ENCODE results near the gene POU6F2.
"Not testable (repeated sequence)": the region's sequence is repeated elsewhere in the genome, so short reads cannot be mapped to it uniquely, and the experiment has no call there.

The POU6F2 gene

DNA sequence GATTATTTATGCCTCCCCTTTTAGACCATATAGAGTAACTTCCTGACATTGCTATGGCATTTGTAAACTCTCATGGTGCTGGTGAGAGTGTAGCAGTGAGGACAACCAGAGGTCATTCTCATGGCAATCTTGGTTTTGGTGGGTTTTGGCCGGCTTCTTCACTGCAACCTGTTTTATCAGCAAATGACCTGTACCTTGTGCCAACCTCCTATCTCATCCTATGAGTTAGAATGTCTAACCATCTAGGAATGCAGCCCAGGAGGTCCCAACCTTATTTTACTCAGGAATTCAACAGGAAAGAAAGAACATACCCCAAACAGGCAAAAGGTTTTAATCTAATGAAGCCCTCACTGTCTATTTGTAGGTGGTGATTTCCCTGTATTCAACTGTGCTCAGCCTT, 383.1 kb downstream of the POU6F2 start:
- Histone ChIP-seq H3K9me3 (ENCODE audit: control insufficient read depth in 1 of 2, low read length in 2 of 2) (no peaks in the 10 kb centered on the region), H3K4me3 (ENCODE audit: low read depth in 1 of 2, low read length in 2 of 2) (no peak overlapping the region), H3K4me1 (ENCODE audit: control insufficient read depth in 1 of 2, insufficient read depth in 2 of 2, low read length in 2 of 2) (no peaks in the 10 kb centered on the region), H3K36me3 (ENCODE audit: control insufficient read depth in 1 of 2, insufficient read depth in 2 of 2, low read length in 2 of 2) (no peaks in the 10 kb centered on the region), H3K27me3 (ENCODE audit: low read depth, low read length) (no peaks in the 10 kb centered on the region), H3K27ac (ENCODE audit: low read length) (no peak overlapping the region)

DNA sequence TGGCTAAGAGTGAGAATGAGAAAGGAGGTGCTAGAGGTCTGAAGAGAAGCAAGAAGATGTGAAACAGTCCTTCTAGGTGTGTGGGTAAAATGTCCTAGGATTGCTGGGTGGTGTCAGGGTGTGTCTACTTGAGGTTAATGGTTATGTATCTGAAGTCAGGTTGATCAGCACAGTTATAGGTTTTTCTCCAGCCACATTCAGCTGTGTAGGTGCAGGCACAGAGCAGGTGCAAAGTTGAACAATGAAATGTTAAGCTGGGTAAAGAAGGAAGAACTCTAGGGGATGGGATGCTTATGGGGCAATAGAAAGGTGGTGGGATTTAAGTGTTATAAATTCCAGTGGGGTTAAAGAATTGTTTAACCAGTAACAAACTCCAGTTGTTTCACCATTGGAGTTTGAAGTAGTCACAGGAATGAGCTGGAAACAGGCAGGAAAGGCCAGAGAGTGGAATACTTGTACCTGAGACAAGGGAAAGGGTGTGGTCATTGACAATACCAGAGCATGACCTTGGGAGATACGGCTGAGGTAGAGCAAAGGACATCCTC, 388.1 kb downstream of the POU6F2 start:
- Histone ChIP-seq H3K4me3 (ENCODE audit: low read depth in 1 of 2, low read length in 2 of 2) (no peak overlapping the region), H3K4me1 (ENCODE audit: control insufficient read depth in 1 of 2, insufficient read depth in 2 of 2, low read length in 2 of 2) (no peaks in the 10 kb centered on the region), H3K27ac (ENCODE audit: low read length) (no peak overlapping the region), H3K36me3 (ENCODE audit: control insufficient read depth in 1 of 2, insufficient read depth in 2 of 2, low read length in 2 of 2) (no peaks in the 10 kb centered on the region), H3K27me3 (ENCODE audit: low read depth, low read length) (no peaks in the 10 kb centered on the region), H3K9me3 (ENCODE audit: control insufficient read depth in 1 of 2, low read length in 2 of 2) (peaks cover 0 to 4% of the 10 kb centered on the region in 2 donors)

DNA sequence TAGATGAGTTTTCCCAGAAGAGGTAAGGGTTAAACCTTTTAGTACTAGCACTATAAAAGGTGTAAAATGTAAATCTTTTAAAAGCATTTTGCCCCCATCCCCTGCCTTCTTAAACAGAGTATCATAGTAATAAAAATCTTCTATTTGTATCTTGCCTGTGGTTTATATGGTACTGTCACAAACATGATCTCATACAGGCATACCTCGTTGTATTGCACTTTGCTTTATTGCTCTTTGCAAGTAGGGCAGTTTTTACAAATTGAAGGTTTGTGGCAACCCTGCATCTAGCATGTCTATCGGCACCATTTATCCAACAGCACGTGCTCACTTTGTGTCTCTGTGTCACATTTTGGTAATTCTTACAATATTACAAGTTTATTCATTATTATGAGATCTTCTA, 389.7 kb downstream of the POU6F2 start:
- Histone ChIP-seq H3K4me3 (ENCODE audit: low read depth in 1 of 2, low read length in 2 of 2) (no peak overlapping the region), H3K27ac (ENCODE audit: low read length) (no peak overlapping the region), H3K36me3 (ENCODE audit: control insufficient read depth in 1 of 2, insufficient read depth in 2 of 2, low read length in 2 of 2) (no peaks in the 10 kb centered on the region), H3K27me3 (ENCODE audit: low read depth, low read length) (no peaks in the 10 kb centered on the region), H3K4me1 (ENCODE audit: control insufficient read depth in 1 of 2, insufficient read depth in 2 of 2, low read length in 2 of 2) (no peaks in the 10 kb centered on the region), H3K9me3 (ENCODE audit: control insufficient read depth in 1 of 2, low read length in 2 of 2) (peaks cover 0 to 4% of the 10 kb centered on the region in 2 donors)

DNA sequence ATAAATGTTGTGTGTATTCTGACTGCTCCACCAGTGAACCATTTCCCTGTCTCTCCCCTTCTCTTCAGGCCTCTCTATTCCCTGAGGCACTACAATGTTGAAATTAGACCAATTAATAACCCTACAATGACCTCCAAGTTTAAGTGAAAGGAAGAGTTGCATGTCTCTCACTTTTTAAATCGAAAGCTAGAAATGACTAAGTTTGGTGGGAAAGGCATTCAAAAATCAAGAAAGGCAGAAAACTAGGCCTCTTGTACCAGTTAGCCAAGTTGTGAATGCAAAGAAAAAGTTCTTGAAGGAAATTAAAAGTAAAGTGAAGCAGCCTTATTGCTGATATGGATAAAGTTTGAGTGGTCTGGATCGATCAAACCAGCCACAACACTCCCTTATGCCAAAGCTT, 390.2 kb downstream of the POU6F2 start:
- Histone ChIP-seq H3K36me3 (ENCODE audit: control insufficient read depth in 1 of 2, insufficient read depth in 2 of 2, low read length in 2 of 2) (no peaks in the 10 kb centered on the region), H3K9me3 (ENCODE audit: control insufficient read depth in 1 of 2, low read length in 2 of 2) (peaks cover 0 to 4% of the 10 kb centered on the region in 2 donors), H3K27me3 (ENCODE audit: low read depth, low read length) (no peaks in the 10 kb centered on the region), H3K4me1 (ENCODE audit: control insufficient read depth in 1 of 2, insufficient read depth in 2 of 2, low read length in 2 of 2) (no peaks in the 10 kb centered on the region), H3K27ac (ENCODE audit: low read length) (no peak overlapping the region), H3K4me3 (ENCODE audit: low read depth in 1 of 2, low read length in 2 of 2) (no peak overlapping the region)

DNA sequence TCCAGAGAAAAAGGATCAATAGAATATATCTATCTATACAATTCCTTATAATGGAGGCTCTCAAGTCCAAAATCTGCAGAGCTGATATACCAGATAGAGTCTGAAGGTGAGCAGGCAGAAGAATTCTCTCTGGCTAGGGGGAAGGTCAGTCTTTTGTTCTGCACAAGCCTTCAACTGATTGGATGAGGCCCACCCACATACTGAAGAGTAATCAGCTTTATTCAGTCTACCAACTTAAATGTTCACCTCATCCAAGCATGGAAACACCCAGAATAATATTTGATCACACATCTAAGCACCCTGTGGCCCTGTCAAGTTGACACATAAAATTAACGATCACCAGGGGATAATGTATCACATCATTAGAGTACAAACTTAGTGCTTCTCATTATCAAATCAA, 394.7 kb downstream of the POU6F2 start:
- H3K27ac ChIP-seq (ENCODE audit: low read length): no peak overlapping the region
- no peak overlapping the region for H3K4me3 ChIP-seq (ENCODE audit: low read depth in 1 of 2, low read length in 2 of 2)
- no peaks in the 10 kb centered on the region for H3K36me3 ChIP-seq (ENCODE audit: control insufficient read depth in 1 of 2, insufficient read depth in 2 of 2, low read length in 2 of 2)
- H3K9me3 ChIP-seq (ENCODE audit: control insufficient read depth in 1 of 2, low read length in 2 of 2): peaks cover 0 to 4% of the 10 kb centered on the region in 2 donors
- no peaks in the 10 kb centered on the region for H3K27me3 ChIP-seq (ENCODE audit: low read depth, low read length)
- no peaks in the 10 kb centered on the region for H3K4me1 ChIP-seq (ENCODE audit: control insufficient read depth in 1 of 2, insufficient read depth in 2 of 2, low read length in 2 of 2)

DNA sequence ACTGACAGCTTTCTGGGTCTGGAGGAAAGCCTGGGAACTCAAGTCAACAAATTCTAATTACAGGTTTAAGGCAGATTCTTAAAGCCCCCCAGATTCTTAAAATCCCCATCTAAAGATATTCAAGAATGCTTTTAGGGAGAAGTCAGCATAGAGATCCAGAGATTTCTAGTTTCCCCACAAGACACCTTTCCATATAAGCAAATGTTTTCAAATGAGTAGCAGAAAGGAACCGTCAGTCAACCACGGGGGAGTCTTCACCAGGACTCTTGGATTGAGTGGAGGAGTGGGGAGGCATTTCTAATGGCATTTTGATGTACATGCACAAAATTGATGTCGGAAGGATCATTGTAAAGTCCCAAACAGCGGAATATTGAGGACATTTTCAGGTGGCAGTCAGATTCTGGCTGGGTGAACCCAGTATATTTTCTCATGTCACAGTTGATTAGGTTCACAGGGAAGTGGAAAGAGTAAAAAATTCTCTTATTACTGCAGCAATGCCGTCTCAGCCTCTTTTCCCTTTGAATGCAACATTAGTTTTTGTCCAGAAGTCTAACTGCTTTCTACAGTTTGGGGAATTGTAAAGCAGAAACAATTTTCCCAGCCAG, 396.8 kb downstream of the POU6F2 start:
- H3K36me3 ChIP-seq (ENCODE audit: control insufficient read depth in 1 of 2, insufficient read depth in 2 of 2, low read length in 2 of 2): no peaks in the 10 kb centered on the region
- no peak overlapping the region for H3K27ac ChIP-seq (ENCODE audit: low read length)
- no peaks in the 10 kb centered on the region for H3K27me3 ChIP-seq (ENCODE audit: low read depth, low read length)
- H3K9me3 ChIP-seq (ENCODE audit: control insufficient read depth in 1 of 2, low read length in 2 of 2): peaks cover 0 to 4% of the 10 kb centered on the region in 2 donors
- no peak overlapping the region for H3K4me3 ChIP-seq (ENCODE audit: low read depth in 1 of 2, low read length in 2 of 2)
- no peaks in the 10 kb centered on the region for H3K4me1 ChIP-seq (ENCODE audit: control insufficient read depth in 1 of 2, insufficient read depth in 2 of 2, low read length in 2 of 2)

DNA sequence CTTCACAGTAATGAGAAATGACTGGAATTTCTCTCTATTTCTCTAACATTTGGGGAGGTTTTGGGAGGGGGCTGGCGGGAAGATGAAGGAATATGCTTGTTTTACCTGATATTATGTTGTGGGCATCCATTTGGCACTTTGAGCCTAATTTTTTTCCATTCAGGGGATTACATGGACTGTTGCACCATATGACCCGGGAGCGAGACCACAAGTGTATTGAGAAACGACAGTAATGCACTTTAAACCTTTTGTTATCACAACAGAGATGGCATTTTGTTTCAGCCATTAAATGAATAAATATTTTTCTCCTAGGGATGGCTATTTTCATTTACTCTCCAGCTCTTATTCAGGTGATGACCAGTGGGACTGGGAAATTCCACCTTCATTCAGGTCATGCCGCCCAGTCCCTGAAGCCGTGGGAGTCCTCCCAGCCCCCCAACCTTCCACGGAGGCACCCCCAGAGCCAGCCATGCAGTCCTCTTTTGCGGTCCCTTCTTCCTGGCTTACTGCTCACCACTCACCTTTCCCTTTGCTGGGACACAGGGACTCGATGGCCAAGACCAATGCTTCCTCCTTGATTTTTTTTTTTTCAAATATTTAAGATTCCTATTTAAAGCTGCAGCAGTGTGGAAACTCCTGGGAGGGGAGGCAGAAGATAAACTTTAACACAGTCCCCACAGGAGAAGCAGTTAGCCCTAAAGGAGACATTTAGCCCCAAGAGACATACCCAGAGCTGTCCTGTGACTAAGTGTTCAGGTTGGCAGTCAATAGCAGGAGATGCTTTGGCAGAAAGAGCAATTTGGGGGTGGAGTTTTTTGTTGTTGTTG, 397.6 kb downstream of the POU6F2 start:
- H3K36me3 ChIP-seq (ENCODE audit: control insufficient read depth in 1 of 2, insufficient read depth in 2 of 2, low read length in 2 of 2): no peaks in the 10 kb centered on the region
- no peaks in the 10 kb centered on the region for H3K27me3 ChIP-seq (ENCODE audit: low read depth, low read length)
- H3K9me3 ChIP-seq (ENCODE audit: control insufficient read depth in 1 of 2, low read length in 2 of 2): peaks cover 0 to under 1% of the 10 kb centered on the region in 2 donors
- no peaks in the 10 kb centered on the region for H3K4me1 ChIP-seq (ENCODE audit: control insufficient read depth in 1 of 2, insufficient read depth in 2 of 2, low read length in 2 of 2)
- no peak overlapping the region for H3K27ac ChIP-seq (ENCODE audit: low read length)
- H3K4me3 ChIP-seq (ENCODE audit: low read depth in 1 of 2, low read length in 2 of 2): no peak overlapping the region

DNA sequence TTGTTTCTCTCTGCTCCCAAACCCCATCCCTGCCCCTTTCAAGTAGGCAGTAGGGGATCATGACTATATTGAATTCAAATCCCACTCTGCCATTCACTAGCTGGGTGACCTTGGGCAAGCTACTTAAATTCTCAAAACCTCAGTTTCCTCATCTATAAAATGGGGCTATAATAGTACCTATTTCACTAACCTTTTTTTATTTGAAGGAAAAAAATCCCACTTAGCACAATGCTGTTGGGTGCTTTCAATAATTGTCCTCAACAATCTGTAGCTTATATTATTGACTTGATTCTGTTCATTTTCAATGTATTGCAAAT, 398.1 kb downstream of the POU6F2 start:
- H3K36me3 ChIP-seq (ENCODE audit: control insufficient read depth in 1 of 2, insufficient read depth in 2 of 2, low read length in 2 of 2): no peaks in the 10 kb centered on the region
- H3K27me3 ChIP-seq (ENCODE audit: low read depth, low read length): no peaks in the 10 kb centered on the region
- no peak overlapping the region for H3K4me3 ChIP-seq (ENCODE audit: low read depth in 1 of 2, low read length in 2 of 2)
- H3K27ac ChIP-seq (ENCODE audit: low read length): no peak overlapping the region
- H3K4me1 ChIP-seq (ENCODE audit: control insufficient read depth in 1 of 2, insufficient read depth in 2 of 2, low read length in 2 of 2): no peaks in the 10 kb centered on the region
- no peaks in the 10 kb centered on the region for H3K9me3 ChIP-seq (ENCODE audit: control insufficient read depth in 1 of 2, low read length in 2 of 2)

DNA sequence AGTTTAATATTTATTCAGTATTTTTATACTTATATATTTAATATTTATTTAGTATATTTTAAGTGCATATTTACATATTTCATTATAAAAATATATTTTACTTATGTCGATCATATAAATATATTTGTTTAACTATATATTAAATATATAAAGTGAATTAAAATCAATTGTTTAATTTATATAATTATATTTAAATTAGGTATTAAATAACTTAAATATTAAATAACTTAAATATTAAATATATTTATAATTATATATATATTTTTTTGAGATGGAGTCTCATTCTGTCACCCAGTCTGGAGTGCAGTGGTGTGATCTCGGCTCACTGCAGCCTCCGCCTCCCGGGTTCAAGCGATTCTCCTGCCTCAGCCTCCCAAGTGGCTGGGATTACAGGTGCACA, 399.2 kb downstream of the POU6F2 start:
- not testable (repeated sequence) for H3K4me3 ChIP-seq (ENCODE audit: low read depth in 1 of 2, low read length in 2 of 2); H3K27ac ChIP-seq (ENCODE audit: low read length); H3K27me3 ChIP-seq (ENCODE audit: low read depth, low read length); H3K4me1 ChIP-seq (ENCODE audit: control insufficient read depth in 1 of 2, insufficient read depth in 2 of 2, low read length in 2 of 2); H3K36me3 ChIP-seq (ENCODE audit: control insufficient read depth in 1 of 2, insufficient read depth in 2 of 2, low read length in 2 of 2); H3K9me3 ChIP-seq (ENCODE audit: control insufficient read depth in 1 of 2, low read length in 2 of 2)

DNA sequence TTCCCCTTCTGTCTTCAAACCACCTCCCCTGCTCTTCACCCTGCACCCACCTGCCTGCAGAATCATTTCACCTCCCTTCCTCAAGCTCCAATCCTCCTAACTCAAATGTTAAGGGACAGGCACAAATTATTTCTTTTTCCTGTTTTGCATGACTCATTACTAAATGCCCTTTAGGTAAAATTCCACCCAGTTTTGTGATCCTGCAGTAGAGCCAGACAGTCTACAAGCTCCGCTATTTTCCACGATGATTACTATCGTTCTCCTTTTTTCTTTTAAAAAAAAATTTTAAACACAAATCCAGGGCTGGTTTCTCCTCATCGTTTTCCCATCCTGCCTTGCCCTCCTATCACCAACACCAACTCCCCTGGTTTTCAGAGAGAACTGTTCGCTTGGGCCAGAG, 401.7 kb downstream of the POU6F2 start:
- Histone ChIP-seq H3K4me1 (ENCODE audit: control insufficient read depth in 1 of 2, insufficient read depth in 2 of 2, low read length in 2 of 2) (no peaks in the 10 kb centered on the region), H3K9me3 (ENCODE audit: control insufficient read depth in 1 of 2, low read length in 2 of 2) (no peaks in the 10 kb centered on the region), H3K27ac (ENCODE audit: low read length) (no peak overlapping the region), H3K4me3 (ENCODE audit: low read depth in 1 of 2, low read length in 2 of 2) (no peak overlapping the region), H3K27me3 (ENCODE audit: low read depth, low read length) (no peaks in the 10 kb centered on the region), H3K36me3 (ENCODE audit: control insufficient read depth in 1 of 2, insufficient read depth in 2 of 2, low read length in 2 of 2) (no peaks in the 10 kb centered on the region)

DNA sequence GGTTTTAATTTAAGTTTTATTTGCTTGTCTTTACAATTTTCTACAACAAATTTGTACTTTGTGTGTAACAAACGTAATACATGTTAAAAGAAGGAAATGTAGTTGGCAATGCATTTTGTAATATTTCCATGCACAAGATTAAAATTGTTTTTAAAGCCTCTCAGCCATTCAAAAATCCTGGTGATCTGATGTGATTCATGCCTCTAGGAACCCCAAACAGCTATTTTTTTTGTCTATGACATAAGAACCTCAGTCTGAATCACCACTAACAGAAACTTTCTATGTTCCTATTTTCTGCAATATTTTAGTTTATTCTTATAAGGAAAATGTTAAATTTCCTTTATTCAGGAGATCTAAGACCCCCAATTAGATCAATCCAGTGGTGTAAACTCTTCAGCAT, 405.4 kb downstream of the POU6F2 start:
- Histone ChIP-seq H3K36me3 (ENCODE audit: control insufficient read depth in 1 of 2, insufficient read depth in 2 of 2, low read length in 2 of 2) (no peaks in the 10 kb centered on the region), H3K27me3 (ENCODE audit: low read depth, low read length) (no peaks in the 10 kb centered on the region), H3K9me3 (ENCODE audit: control insufficient read depth in 1 of 2, low read length in 2 of 2) (no peaks in the 10 kb centered on the region), H3K27ac (ENCODE audit: low read length) (no peak overlapping the region), H3K4me3 (ENCODE audit: low read depth in 1 of 2, low read length in 2 of 2) (no peak overlapping the region), H3K4me1 (ENCODE audit: control insufficient read depth in 1 of 2, insufficient read depth in 2 of 2, low read length in 2 of 2) (no peaks in the 10 kb centered on the region)

All from muscle layer of duodenum (tissue), 2 donors.